GM18519 (cell line): Measurements from ENCODE around the gene UBE2J2.
"Not testable (repeated sequence)": the region's sequence is repeated elsewhere in the genome, so short reads cannot be mapped to it uniquely, and the experiment has no call there.

ENCODE experiments used
- ATAC-seq: cut with Tn5 transposase; IDR thresholded peaks from one replicate; pipeline ENCODE4 v1.9.1; 2021; ENCODE audit warnings: mild to moderate bottlenecking, moderate library complexity; ENCODE audit not compliant: unreplicated experiment, low FRiP score

Gene UBE2J2

GRCh38 chr1:1273512-1274298, at the start of gene UBE2J2:
Gene UBE2J2 (minus strand): TSS chr1:1273854. CDS start chr1:1267992, 5,862 bp downstream.
- ATAC-seq: peak; percentile 37

GRCh38 chr1:1322952-1323351, 49.3 kb upstream of the UBE2J2 start:
- ATAC-seq: no peak

- ATAC-seq: no peak
Measured at GRCh38 chr1:1322418-1322817, 48.8 kb upstream of the UBE2J2 start.

GRCh38 chr1:1321477-1321876, 47.8 kb upstream of the UBE2J2 start:
- ATAC-seq: no peak

- no peak for ATAC-seq
Measured at GRCh38 chr1:1320666-1321448, 47.2 kb upstream of the UBE2J2 start.

GRCh38 chr1:1319646-1319941, 45.9 kb upstream of the UBE2J2 start:
- ATAC-seq: no peak

GRCh38 chr1:1318777-1319645, 45.4 kb upstream of the UBE2J2 start:
- no peak for ATAC-seq

GRCh38 chr1:1318131-1318652, 44.5 kb upstream of the UBE2J2 start:
- no peak for ATAC-seq

- no peak for ATAC-seq
Measured at GRCh38 chr1:1317420-1317819, 43.8 kb upstream of the UBE2J2 start.

GRCh38 chr1:1316199-1316598, 42.5 kb upstream of the UBE2J2 start:
- ATAC-seq: not testable (repeated sequence)

- ATAC-seq: no peak
Measured at GRCh38 chr1:1315435-1315954, 41.8 kb upstream of the UBE2J2 start.

GRCh38 chr1:1314678-1315335, 41.2 kb upstream of the UBE2J2 start:
- no peak for ATAC-seq

- no peak for ATAC-seq
Measured at GRCh38 chr1:1314237-1314586, 40.6 kb upstream of the UBE2J2 start.

- ATAC-seq: no peak
Measured at GRCh38 chr1:1313500-1314236, 40.0 kb upstream of the UBE2J2 start.

GRCh38 chr1:1312450-1313314, 39.0 kb upstream of the UBE2J2 start:
- no peak for ATAC-seq

GRCh38 chr1:1311107-1312104, 37.8 kb upstream of the UBE2J2 start:
- ATAC-seq: no peak

- ATAC-seq: no peak
Measured at GRCh38 chr1:1310476-1311053, 36.9 kb upstream of the UBE2J2 start.
